ENCODE measurements around the gene WSB2. TPM values are rescaled to one million over a fixed set of nuclear protein-coding genes. Genes with fewer than 3 reads are reported as not detected.

Gene WSB2
- polyA plus RNA-seq, 1 donor from 2014 or later = 155 TPM

DNA sequence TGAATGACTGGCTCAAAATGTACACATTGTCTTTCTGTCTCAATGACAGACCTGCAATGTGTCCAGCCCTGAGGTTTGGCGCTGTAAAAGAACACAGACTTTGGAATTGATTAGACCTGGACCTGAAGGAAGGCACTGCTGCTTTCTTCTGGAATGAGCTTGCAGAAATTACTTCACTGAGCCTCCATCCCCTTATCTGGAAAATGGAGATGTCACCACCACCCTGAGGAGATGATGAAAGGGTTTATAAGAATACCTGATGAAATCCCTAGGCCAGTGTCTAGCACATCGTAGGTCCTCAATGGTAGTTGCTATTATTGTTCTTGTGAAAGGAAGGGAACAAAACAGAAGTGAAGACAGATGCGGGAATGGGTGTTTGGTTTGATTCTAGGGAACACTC lies 9.7 kb upstream of the WSB2 start:
- no peak overlapping the region for H3K4me3 ChIP-seq (ENCODE audit: low read length)
- no peaks in the 10 kb centered on the region for H3K36me3 ChIP-seq (ENCODE audit: insufficient read depth, low read length)
- H3K9ac ChIP-seq (ENCODE audit: low read length) = no peak overlapping the region
- no peaks in the 10 kb centered on the region for H3K79me2 ChIP-seq (replicated peaks; ENCODE audit: insufficient read depth, low read length)
- H3K9me2 ChIP-seq (ENCODE audit: insufficient read depth, low read length) = no peaks in the 10 kb centered on the region
- H3K27me3 ChIP-seq (ENCODE audit: insufficient read depth, low read depth, low read length) = no peaks in the 10 kb centered on the region
- H3F3A ChIP-seq (ENCODE audit: insufficient read depth, low read length, poor library complexity, severe bottlenecking) = no peaks in the 10 kb centered on the region
- no peaks in the 10 kb centered on the region for H3K9me3 ChIP-seq (ENCODE audit: low read length)
- no peak overlapping the region for H2AFZ ChIP-seq (ENCODE audit: low read depth, low read length)
- no peak for TF ChIP-seq POLR2AphosphoS5 (IDR thresholded peaks at IDR 0.05)
- no peak for TF ChIP-seq MXI1 (conservative IDR thresholded peaks at IDR 0.05; ENCODE audit: poor library complexity, severe bottlenecking)
- TF ChIP-seq CTCF (IDR thresholded peaks at IDR 0.05; ENCODE audit: poor library complexity, severe bottlenecking) = no peak
- TF ChIP-seq, protein P1, sequence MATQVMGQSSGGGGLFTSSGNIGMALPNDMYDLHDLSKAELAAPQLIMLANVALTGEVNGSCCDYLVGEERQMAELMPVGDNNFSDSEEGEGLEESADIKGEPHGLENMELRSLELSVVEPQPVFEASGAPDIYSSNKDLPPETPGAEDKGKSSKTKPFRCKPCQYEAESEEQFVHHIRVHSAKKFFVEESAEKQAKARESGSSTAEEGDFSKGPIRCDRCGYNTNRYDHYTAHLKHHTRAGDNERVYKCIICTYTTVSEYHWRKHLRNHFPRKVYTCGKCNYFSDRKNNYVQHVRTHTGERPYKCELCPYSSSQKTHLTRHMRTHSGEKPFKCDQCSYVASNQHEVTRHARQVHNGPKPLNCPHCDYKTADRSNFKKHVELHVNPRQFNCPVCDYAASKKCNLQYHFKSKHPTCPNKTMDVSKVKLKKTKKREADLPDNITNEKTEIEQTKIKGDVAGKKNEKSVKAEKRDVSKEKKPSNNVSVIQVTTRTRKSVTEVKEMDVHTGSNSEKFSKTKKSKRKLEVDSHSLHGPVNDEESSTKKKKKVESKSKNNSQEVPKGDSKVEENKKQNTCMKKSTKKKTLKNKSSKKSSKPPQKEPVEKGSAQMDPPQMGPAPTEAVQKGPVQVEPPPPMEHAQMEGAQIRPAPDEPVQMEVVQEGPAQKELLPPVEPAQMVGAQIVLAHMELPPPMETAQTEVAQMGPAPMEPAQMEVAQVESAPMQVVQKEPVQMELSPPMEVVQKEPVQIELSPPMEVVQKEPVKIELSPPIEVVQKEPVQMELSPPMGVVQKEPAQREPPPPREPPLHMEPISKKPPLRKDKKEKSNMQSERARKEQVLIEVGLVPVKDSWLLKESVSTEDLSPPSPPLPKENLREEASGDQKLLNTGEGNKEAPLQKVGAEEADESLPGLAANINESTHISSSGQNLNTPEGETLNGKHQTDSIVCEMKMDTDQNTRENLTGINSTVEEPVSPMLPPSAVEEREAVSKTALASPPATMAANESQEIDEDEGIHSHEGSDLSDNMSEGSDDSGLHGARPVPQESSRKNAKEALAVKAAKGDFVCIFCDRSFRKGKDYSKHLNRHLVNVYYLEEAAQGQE (IDR thresholded peaks at IDR 0.05; ENCODE audit: borderline replicate concordance) = no peak
- no peak for TF ChIP-seq SMC3 (conservative IDR thresholded peaks at IDR 0.05; ENCODE audit: poor library complexity)
- TF ChIP-seq EZH2 (IDR thresholded peaks at IDR 0.05; ENCODE audit: borderline replicate concordance, insufficient read depth, low read length, poor library complexity, severe bottlenecking) = no peak
- no peak for TF ChIP-seq RAD21 (conservative IDR thresholded peaks at IDR 0.05)
- no peak for TF ChIP-seq EP300 (conservative IDR thresholded peaks at IDR 0.05; ENCODE audit: poor library complexity, severe bottlenecking)
- no peak for TF ChIP-seq TAF1 (IDR thresholded peaks at IDR 0.05; ENCODE audit: low read depth)
- no peak overlapping the region for H3K27ac ChIP-seq (ENCODE audit: low read length)
- H3K4me2 ChIP-seq (ENCODE audit: low read length) = no peak overlapping the region
- no peaks in the 10 kb centered on the region for H4K20me1 ChIP-seq (ENCODE audit: insufficient read depth)

GRCh38 chr12:118068445-118068844 lies 7.5 kb upstream of the WSB2 start:
- peaks cover 5% of the 10 kb centered on the region for H3K79me2 ChIP-seq (replicated peaks; ENCODE audit: insufficient read depth, low read length)
- H3K9ac ChIP-seq (ENCODE audit: low read length) = no peak overlapping the region
- no peaks in the 10 kb centered on the region for H3K27me3 ChIP-seq (ENCODE audit: insufficient read depth, low read depth, low read length)
- no peak overlapping the region for H3K27ac ChIP-seq (ENCODE audit: low read length)
- no peak overlapping the region for H3K4me2 ChIP-seq (ENCODE audit: low read length)
- no peaks in the 10 kb centered on the region for H3K9me3 ChIP-seq (ENCODE audit: low read length)
- H2AFZ ChIP-seq (ENCODE audit: low read depth, low read length) = no peak overlapping the region
- TF ChIP-seq SMC3 (conservative IDR thresholded peaks at IDR 0.05; ENCODE audit: poor library complexity) (no peak), CTCF (IDR thresholded peaks at IDR 0.05; ENCODE audit: poor library complexity, severe bottlenecking) (no peak), EP300 (conservative IDR thresholded peaks at IDR 0.05; ENCODE audit: poor library complexity, severe bottlenecking) (no peak), RAD21 (conservative IDR thresholded peaks at IDR 0.05) (no peak), TAF1 (IDR thresholded peaks at IDR 0.05; ENCODE audit: low read depth) (no peak)
- TF ChIP-seq, protein P1 (IDR thresholded peaks at IDR 0.05; ENCODE audit: borderline replicate concordance) = no peak
- no peaks in the 10 kb centered on the region for H3K36me3 ChIP-seq (ENCODE audit: insufficient read depth, low read length)
- H3F3A ChIP-seq (ENCODE audit: insufficient read depth, low read length, poor library complexity, severe bottlenecking) = no peaks in the 10 kb centered on the region
- H3K9me2 ChIP-seq (ENCODE audit: insufficient read depth, low read length) = no peaks in the 10 kb centered on the region
- H3K4me3 ChIP-seq (ENCODE audit: low read length) = no peak overlapping the region
- H4K20me1 ChIP-seq (ENCODE audit: insufficient read depth) = no peaks in the 10 kb centered on the region
